GM18867 (cell line): Measurements from ENCODE around the gene GRIK4.

Source experiments
- ATAC-seq: cut with Tn5 transposase; IDR thresholded peaks from one replicate; pipeline ENCODE4 v1.9.1; 2021; ENCODE audit warnings: mild to moderate bottlenecking, moderate library complexity; ENCODE audit not compliant: unreplicated experiment

Gene GRIK4

GRCh38 chr11:120657306-120658070, 145.9 kb downstream of the GRIK4 start:
- ATAC-seq: peak; percentile 54

GRCh38 chr11:120658071-120658423, 146.5 kb downstream of the GRIK4 start:
- peak; percentile 57 for ATAC-seq

GRCh38 chr11:120659076-120659475, 147.5 kb downstream of the GRIK4 start:
- ATAC-seq: no peak

- no peak for ATAC-seq
These were observed 148.5 kb downstream of the GRIK4 start for GRCh38 chr11:120660024-120660565.

- no peak for ATAC-seq
These were observed 150.6 kb downstream of the GRIK4 start for GRCh38 chr11:120662071-120662676.

GRCh38 chr11:120663142-120663541, 151.6 kb downstream of the GRIK4 start:
- no peak for ATAC-seq

- no peak for ATAC-seq
These were observed 154.6 kb downstream of the GRIK4 start for GRCh38 chr11:120666121-120666639.

GRCh38 chr11:120667281-120667680, 155.7 kb downstream of the GRIK4 start:
- no peak for ATAC-seq

GRCh38 chr11:120667934-120668333, 156.4 kb downstream of the GRIK4 start:
- ATAC-seq: no peak

- no peak for ATAC-seq
These were observed 157.0 kb downstream of the GRIK4 start for GRCh38 chr11:120668537-120668936.

GRCh38 chr11:120674542-120674941, 163.0 kb downstream of the GRIK4 start:
- no peak for ATAC-seq

- no peak for ATAC-seq
These were observed 163.6 kb downstream of the GRIK4 start for GRCh38 chr11:120675171-120675570.

- ATAC-seq: no peak
These were observed 165.4 kb downstream of the GRIK4 start for GRCh38 chr11:120676991-120677390.

- ATAC-seq: no peak
These were observed 168.8 kb downstream of the GRIK4 start for GRCh38 chr11:120680322-120680721.

GRCh38 chr11:120681434-120682331, 170.1 kb downstream of the GRIK4 start:
- ATAC-seq: no peak

- no peak for ATAC-seq
These were observed 170.7 kb downstream of the GRIK4 start for GRCh38 chr11:120682332-120682649.

- no peak for ATAC-seq
These were observed 171.3 kb downstream of the GRIK4 start for GRCh38 chr11:120682866-120683265.

- no peak for ATAC-seq
These were observed 175.0 kb downstream of the GRIK4 start for GRCh38 chr11:120686516-120686915.

- no peak for ATAC-seq
These were observed 176.6 kb downstream of the GRIK4 start for GRCh38 chr11:120688163-120688562.

GRCh38 chr11:120689596-120690275, 178.2 kb downstream of the GRIK4 start:
- ATAC-seq: no peak

GRCh38 chr11:120690406-120690805, 178.9 kb downstream of the GRIK4 start:
- no peak for ATAC-seq
